NCI-H446 (cell line): ENCODE results near the gene PLXNA2.

Experiments used
- DNase-seq, 2 experiments: peaks; one replicate each; lab custom pipeline; 2025; lab: John Stamatoyannopoulos, UW

The PLXNA2 gene, protein sequence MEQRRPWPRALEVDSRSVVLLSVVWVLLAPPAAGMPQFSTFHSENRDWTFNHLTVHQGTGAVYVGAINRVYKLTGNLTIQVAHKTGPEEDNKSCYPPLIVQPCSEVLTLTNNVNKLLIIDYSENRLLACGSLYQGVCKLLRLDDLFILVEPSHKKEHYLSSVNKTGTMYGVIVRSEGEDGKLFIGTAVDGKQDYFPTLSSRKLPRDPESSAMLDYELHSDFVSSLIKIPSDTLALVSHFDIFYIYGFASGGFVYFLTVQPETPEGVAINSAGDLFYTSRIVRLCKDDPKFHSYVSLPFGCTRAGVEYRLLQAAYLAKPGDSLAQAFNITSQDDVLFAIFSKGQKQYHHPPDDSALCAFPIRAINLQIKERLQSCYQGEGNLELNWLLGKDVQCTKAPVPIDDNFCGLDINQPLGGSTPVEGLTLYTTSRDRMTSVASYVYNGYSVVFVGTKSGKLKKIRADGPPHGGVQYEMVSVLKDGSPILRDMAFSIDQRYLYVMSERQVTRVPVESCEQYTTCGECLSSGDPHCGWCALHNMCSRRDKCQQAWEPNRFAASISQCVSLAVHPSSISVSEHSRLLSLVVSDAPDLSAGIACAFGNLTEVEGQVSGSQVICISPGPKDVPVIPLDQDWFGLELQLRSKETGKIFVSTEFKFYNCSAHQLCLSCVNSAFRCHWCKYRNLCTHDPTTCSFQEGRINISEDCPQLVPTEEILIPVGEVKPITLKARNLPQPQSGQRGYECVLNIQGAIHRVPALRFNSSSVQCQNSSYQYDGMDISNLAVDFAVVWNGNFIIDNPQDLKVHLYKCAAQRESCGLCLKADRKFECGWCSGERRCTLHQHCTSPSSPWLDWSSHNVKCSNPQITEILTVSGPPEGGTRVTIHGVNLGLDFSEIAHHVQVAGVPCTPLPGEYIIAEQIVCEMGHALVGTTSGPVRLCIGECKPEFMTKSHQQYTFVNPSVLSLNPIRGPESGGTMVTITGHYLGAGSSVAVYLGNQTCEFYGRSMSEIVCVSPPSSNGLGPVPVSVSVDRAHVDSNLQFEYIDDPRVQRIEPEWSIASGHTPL (N-terminal part only)

DNA sequence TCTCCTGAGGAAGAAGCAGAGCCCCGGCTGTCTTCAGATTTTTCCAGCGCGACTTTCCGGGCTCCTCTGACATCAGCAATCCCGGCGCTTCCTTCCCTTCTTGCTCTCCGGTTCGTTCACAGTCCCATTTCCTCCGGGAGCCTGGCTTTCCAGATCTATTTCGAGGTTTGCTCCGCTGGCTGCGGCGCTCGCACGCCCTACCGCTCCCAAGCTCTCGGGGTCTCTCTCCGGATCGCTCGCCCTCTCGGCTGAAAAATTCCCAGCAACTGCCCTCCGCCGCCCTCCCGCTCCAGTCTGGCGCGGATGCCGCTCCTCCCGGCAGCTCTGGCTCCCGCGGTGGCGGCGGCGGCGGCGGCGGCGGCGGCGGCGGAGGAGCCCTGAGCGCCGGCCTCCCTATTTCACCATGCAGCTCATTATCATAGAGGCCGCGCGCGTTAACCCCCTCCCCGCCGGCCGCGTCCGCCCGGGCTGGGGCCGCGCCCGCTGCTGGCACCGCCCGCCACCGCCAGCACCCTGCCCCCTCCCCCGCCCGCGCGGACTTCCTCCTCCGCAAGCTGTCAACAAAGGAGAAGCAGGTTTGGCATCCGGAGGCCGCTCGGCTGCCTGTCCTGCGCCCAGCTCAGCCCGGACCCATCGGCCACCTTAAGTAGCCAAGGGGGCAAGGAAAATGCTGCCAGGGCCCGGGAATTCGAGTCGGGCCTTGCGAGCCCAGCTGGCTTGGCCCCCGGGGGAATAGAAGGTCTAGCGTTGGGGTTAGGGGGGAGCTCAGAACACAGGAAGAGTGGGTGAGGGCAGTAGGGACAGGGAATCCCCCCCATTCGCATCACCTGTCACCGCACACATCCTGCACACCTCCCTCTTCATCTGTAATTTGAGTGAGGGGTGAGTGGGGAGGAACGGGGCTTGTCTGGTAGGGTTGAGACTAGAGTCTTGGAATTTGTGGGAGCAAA is at the start of gene PLXNA2:
TSS of gene PLXNA2 (minus strand) at position 418 of the 950 bp plus-strand sequence. CDS start 26,462 bp downstream, outside the sequence.
- peak; percentile 48 to 84 for DNase-seq

DNA sequence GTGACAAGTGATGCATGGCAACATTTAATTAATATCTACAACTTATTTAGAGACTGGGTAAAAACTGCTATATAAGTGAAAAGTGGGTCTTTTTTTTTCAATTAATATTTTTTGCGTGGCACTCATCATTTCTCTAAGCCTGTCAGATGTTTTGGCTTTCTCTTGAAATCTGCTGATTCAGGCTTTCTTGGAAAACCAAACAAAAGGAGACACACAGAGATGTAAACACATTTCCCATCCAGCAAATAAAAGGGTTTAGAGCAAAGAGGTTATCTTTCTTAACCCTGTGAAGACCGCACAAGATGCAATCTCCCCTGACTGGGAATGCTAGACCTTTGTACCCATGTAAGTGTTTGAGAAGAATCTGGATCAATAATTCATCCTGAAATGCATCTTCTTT is 48.7 kb upstream of the PLXNA2 start:
- no peak for DNase-seq

DNA sequence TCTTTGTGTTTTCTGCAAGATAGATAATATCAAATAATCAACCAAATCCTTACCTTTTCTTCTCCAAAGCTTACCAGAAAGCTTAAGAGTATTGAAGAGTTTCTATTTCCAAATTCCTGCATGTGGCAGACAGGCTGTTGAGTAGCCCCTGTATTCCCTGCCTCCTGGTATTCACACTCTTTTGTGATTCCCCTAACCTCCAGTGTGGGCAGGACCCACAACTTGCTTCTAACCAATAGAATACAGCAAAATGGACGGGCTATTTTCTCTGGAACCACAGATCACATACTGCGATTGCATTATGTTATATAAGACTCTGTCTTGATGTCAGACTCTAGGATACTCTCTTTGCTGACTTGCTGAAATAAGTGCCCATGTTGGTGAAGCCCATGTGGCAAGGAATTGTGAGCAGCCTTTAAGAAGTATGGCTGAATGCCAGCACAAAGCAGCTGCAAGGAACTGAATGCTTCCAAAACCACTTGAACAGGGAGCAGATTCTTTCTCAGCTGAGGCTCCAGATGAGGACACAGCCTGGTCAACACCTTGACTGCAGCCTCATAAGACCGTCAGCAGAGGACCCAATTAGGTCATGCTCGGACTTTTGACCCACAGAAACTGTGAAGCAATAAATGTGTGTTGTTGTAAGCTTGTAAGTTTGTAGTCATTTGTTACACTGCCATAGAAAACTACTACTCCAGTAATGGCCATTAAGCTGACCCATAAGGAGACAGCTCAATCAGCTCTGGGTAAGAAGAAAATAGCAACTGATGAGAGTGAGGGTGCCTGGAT is 47.9 kb upstream of the PLXNA2 start:
- peak in 1 of 2 experiments; percentile 55 for DNase-seq

DNA sequence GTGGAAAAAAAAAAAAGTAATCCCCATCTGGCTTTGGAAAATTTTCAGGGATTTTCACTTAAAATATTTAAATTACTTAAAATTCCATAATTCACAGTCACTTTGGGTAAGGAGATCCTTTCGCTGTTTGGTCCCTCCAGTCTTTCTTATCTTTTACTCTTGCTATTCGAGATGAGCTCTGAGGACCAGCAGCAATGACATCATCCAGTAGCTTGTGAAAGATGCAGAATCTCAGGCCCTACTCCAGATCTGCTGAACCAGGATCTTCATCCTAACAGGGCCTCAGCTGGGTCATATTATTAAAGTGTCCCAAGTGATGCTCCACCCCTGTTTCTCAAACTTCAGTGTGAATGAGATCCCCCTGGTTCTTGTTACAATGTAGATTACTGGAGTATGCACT is 46.9 kb upstream of the PLXNA2 start:
- DNase-seq = no peak

DNA sequence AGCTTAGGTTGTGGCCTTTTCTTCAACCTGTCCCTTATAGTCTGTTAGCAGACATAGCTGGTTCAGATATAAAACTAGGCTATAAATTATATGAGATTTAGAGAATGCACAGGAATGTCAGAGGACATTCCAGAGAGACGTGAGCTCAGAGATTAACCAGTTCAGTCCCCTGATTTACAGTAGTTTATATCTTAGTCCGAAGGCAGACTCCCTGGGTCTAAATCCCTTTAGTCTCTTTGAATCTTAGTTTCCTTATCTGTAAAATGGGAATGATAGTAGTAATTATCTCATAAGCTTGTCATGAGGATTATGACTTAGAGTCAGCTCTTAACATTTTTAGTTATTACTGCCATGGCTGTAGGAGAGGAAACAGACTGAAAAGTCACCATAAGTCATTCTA is 45.5 kb upstream of the PLXNA2 start:
- DNase-seq = no peak

DNA sequence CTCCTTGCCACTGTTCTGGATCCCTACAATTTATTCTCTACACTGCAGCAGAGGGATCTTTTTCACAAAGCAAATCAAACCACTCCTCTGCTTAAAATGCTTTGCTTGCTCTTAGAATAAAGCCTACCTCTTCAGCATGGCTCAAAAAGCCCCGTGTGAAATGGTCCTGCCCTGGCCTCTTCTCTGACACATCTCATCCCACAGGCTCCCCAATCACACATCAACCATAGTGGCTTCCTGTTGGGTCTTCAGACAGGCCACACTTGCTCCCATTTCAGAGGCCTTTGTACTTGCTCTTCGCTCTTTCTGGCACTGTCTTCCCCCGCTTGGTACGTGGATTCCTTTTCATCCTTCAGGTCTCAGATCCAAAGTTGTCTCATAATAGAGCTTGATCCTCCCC is 44.3 kb upstream of the PLXNA2 start:
- DNase-seq = no peak

DNA sequence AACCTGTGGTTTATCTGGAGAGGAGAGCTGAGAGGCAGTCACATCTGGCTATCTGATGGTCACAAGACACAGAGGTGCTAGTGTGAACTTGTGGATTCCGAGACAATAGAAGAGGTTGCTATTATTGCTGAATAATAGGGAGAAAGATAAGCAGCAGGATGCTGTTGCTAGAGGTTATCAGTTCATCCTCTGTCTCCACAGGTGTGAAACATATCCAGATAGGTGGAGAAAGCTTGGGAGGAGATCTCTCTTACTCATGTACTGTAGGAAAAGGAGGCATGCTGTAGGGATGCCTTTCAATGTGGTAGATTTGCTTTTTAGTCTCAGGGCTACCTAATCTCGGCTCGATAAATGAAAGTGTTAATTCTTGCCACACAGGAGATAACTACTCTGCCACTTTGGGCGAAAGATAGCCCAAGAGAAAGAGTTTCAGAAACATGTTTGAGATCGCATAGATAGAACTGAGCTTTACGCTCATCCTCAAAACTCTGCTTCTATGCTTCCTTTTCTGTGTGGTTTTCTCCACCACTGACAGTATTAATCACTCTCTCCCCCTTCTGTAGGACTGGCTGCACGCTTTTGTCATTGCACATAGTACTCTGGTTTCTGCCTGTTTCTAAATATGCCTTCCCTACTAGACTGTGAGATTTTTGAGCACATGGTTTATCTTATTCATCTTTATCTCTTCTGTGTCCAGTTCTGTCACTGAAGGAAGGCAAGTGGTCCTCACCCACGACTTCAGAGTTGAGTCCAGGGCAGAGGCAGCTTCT is 36.7 kb upstream of the PLXNA2 start:
- DNase-seq = no peak

DNA sequence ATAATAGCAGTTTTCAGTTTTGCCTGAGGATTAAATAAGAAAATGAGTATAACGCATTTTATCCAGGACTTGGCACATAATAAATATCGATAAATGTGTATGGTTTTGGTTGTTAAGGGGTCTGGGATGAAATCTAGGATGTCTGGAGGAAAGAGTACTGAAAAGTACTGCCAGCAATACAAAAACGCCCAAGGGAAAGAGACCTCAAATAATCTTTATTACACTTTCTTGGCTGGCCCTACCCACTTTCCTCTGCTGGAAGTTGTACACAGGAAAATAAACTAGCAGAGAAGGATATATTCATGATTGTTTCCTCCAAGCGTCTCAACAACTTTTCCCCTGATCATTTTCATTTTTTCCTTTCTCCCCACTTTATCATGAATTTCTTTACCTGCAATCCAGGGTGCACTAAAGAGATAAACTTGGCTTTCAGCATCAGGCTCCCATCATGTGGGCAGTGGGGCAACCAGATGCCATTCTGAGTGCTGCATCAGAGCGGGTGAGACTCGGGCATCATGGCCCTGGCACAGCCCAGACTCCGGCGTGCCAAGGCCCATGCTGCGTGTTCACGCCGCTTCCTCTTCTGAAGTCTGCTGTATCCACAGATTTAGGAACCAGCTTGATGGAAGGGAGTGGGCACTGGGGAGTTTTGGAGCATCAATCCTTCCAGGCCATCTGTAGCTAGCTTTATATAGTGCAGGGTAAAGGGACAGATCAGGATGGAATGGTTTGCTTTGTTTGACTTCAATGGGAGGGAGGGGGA is 35.8 kb upstream of the PLXNA2 start:
- peak; percentile 85 to 90 for DNase-seq

DNA sequence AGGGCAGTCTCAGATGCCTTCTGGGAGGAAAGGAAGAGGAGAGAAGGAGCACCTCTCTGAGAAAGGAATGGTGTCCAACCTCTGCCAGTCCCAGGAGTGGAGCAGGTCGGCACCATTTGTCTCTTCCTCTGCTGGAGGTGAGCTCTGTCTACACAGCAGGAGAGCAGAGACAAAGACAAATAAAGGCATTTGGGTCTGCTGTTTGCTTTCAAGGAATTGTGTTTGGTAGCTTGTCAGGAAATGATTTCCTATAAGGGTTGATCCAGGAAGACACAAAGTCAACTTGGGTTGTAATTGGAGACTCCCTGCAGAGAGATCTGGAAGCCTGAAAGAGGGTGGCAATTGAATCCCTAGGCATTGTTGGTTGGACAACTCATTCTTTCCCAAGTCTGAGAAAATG is 34.5 kb upstream of the PLXNA2 start:
- DNase-seq = no peak

DNA sequence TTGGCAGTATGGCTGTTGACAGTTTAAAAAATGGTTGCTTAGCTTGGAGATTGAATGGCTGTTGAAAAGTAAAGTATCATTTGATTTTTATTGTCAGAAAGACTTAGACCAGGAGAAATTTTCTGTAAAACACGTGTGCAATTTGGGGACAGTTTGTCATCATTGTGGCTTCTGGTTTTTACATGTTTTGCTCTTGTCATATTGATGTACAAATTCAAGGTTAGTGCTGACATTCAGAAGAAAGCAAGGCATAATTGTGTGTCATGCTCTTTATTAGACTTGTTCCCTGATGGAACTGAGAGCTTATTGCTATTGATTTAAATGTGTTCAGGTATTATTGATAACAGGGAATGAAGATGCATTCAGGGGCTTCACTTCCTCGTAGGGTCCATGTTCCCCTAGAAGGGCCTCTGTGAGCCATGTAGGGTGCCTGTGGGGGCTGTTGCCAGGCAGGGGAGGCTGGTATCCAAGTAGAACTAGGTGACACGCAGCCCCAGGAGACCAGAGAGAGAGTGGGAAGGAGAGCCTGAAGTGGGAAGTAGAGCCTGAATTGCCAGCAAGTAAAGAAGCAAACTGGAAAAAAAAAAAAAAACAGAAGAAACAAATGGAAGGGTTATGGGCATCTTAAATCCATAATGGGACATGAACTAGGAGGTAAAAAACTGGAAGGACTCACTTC is 32.7 kb upstream of the PLXNA2 start:
- DNase-seq = no peak

DNA sequence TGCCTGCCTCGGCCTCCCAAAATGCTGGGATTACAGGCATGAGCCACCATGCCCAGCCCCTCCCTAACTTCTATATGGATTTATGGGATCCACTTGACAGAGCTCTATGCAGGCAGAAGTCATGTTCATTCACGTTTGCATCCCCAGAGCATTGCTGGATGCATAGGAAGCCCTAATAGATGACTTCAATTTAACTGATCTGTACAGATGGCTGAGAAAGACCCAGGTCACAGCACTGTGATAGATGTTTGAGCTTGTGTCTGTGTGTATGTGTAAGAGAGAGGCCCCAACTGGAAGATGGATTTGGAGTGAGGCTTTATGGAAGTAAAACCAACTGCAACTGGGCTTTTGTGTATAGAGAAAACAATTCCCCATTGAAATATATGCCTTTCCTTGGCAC is 30.9 kb upstream of the PLXNA2 start:
- DNase-seq = no peak

DNA sequence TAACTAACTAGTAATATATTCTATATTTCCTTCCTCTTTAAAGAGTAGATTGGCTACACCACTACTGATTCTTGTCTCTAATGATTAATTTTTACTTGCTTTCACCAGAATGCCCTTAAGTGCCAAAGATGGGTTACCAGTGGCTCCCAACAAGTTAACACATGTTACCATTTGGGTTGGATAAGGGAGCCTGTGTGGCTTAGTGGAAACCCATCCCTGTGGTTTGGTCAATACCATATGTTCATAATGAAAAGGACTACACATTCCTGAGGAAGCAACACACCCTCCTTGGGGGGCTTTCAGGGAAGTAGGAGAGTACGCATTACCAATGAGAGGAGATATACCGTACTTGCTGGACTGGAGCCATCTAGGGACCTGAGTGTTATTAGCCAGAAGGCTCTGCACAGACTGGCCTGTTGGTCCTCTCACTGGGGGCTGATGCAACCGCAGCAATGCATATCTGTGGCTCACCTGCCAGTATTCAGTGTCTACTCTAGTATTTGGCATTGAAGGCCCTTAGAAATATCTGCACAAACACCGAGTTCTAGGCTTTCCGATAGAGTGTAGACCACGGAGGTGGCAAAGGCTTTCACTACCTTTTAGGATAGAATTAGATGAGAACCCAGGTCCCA is 29.3 kb upstream of the PLXNA2 start:
- no peak for DNase-seq

DNA sequence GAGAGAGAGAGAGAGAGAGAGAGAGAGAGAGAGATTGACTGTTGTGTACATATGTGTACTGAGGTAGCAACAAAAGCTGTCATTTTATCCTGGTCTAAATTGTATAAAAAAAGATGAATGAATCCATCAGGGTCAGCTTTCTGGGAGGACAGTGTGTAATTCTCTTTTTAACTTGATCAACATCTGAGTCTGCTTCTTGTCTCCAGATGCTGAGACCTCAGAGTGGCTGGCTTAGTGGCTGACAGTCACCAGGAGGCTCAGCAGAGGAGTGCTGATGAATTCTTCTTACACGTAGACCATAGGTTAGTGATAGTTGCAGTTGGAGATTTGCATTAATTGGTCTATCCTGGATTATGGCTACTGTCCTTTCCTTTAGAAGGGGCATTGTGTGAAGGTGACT is 28.5 kb upstream of the PLXNA2 start:
- DNase-seq = no peak

DNA sequence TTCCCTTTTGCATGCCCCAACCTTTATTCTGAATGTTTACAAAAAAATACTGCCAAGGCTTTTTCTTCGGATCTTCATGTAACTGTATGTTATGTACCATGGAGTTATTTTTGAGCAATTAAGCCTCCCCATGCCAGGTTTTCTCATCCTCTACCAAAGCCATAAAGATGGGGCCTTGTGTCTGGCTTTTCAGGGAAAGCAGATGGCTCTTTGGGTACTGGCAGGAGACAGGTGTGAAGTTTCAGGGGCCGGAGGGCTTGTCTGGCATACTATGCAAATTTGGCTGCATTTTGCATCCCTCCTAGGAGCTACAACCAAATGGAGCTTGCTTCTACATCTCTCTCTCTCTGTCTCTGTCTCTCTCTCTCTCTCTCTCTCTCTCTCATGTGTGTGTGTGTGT is 28.1 kb upstream of the PLXNA2 start:
- peak; percentile 9 to 34 for DNase-seq

DNA sequence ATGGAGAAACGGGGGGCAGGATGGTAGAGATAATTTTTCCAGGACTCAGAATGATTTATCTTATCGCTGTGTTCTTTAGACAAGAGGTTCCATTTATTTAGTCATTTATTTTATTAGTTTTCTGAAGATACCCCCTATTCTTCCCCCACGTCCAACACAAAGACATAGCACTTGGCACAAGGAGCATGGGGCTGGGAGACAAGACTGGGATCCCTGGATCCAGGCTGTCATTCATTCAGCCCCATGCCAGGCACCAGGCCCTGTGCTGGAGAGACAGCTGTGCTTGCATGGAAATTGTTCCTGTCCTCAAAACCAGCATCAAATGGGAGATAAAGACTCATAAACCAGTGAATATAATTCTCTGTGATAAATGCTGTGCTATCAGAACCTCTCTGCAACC is 27.1 kb upstream of the PLXNA2 start:
- DNase-seq = peak in 1 of 2 experiments; percentile 43

DNA sequence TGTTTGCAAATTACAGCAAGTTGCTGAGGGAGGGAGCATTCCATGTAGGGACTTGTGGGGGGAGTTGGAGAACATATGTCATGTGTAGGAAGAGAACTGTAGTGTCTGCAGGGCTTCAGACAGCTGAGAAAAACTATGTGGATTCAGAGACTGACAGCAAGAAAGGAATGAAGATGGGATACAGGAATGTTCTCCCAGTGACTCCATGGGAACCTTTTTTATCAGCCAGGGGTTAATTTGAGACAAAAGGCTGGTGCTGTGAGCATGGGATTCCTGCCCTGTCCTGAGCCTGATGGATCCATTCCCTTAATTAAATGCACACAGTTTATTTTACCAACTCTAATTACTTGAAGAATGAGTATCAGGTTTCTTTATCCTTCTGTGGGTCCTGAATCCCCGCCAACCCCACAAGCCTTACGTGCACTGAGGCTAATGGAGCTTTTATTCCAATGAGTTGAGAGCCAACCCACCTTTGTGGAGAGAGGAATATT is 26.5 kb upstream of the PLXNA2 start:
- DNase-seq = peak; percentile 64 to 76

DNA sequence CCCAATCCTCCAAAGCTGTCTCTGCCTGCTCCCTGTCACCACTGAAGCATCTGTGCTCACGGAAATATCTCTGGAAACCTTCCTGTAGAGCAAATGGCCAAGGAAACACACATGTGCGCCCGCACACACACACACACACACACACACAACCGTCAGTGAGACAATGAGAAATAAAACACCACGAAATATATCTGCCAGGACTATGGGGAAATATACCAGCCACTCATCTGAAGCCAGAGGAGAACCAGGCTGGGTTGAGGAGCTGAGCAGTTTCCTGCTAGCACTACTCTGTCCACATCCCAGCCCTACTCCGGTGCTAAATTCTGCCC is 25.1 kb upstream of the PLXNA2 start:
- DNase-seq = peak in 1 of 2 experiments; percentile 56
